A549 (cell line): Measurements from ENCODE around the gene ADPGK. TPM values are rescaled to one million over a fixed set of nuclear protein-coding genes. Genes with fewer than 3 reads are reported as not detected.

Experiments used
- ATAC-seq, 2 experiments: fragments of 200-7000 bp in 1 of 2; fragments of >200 bp in 1 of 2; cut with Nextera tagmentation in 1 of 2; cut with Tn5 transposase in 1 of 2; 3 replicates each; pipeline versions ENCODE4 v1.8.0 to v1.9.1; 2018 to 2020; ENCODE audit warnings: mild to moderate bottlenecking in 1 of 2, moderate library complexity in 1 of 2
- CTCF ChIA-PET: fragments of 300-600 bp; sonication (Branson Sonifier 250); formaldehyde crosslinking; extraction: SDS; loops from one replicate; lab custom pipeline; 2021; ENCODE audit warnings: antibody characterized with exemption, inconsistent platforms; lab: Yijun Ruan, JAX
- POLR2A ChIA-PET: fragments of 350-600 bp; formaldehyde crosslinking; extraction: SDS; loops from one replicate; lab custom pipeline; 2021; ENCODE audit warnings: antibody characterized with exemption, inconsistent platforms; lab: Yijun Ruan, JAX
- DNase-seq, 2 experiments: peaks; one replicate each; pipeline versions ENCODE4 v3.0.0 to v3.0.0-alpha.2; 2011 to 2016; ENCODE audit warnings: low read depth in 1 of 2, low spot score in 1 of 2
- FAIRE-seq: peaks from 2 replicates; lab custom pipeline; 2011; peaks lifted over from hg19 to GRCh38; lab: Jason Lieb, UNC
- H3K27ac ChIP-seq, 2 experiments: fragments of >200 bp; sonication (Bioruptor Twin); formaldehyde crosslinking; 3 replicates each; pipeline ENCODE4 v1.5.1; 2016 to 2017
- H3K4me1 ChIP-seq: fragments of >200 bp; sonication (Bioruptor Twin); formaldehyde crosslinking; 3 replicates; pipeline ENCODE4 v1.6.1; 2016
- H3K4me2 ChIP-seq: fragments of >200 bp; sonication (Bioruptor Twin); formaldehyde crosslinking; 3 replicates; pipeline ENCODE4 v1.6.1; 2016
- H3K4me3 ChIP-seq: fragments of >200 bp; sonication (Bioruptor Twin); formaldehyde crosslinking; 3 replicates; pipeline ENCODE4 v1.5.1; 2016
- H3K9me3 ChIP-seq: fragments of >200 bp; sonication (Bioruptor Twin); formaldehyde crosslinking; 3 replicates; pipeline ENCODE4 v1.6.1; 2016
- BHLHE40 ChIP-seq: IDR thresholded peaks from 2 replicates; pipeline ENCODE4 v1.6.1; 2012; ENCODE audit warnings: low read depth, low read length, inconsistent platforms
- CEBPB ChIP-seq, 2 experiments: fragments of >200 bp in 1 of 2; sonication (Bioruptor Twin) in 1 of 2; formaldehyde crosslinking in 1 of 2; IDR thresholded peaks; 2 replicates each; pipeline ENCODE4 v1.6.1; 2012 to 2016
- CHD4 ChIP-seq: fragments of 200-600 bp; sonication (generic); IDR thresholded peaks from 2 replicates; pipeline ENCODE4 v1.6.1; 2016; ENCODE audit warnings: antibody characterized with exemption, mild to moderate bottlenecking, borderline replicate concordance
- EHF ChIP-seq: fragments of 250-450 bp; sonication (Bioruptor Pico); IDR thresholded peaks from 2 replicates; pipeline ENCODE4 v1.5.0; 2020; ENCODE audit warnings: mild to moderate bottlenecking
- EP300 ChIP-seq, 2 experiments: fragments of >200 bp; sonication (Bioruptor Twin); formaldehyde crosslinking; IDR thresholded peaks; 2 replicates in 1 of 2; 3 replicates in 1 of 2; pipeline ENCODE4 v1.6.1; 2016 to 2017
- GATA3 ChIP-seq: IDR thresholded peaks from 2 replicates; pipeline ENCODE4 v1.6.1; 2012; ENCODE audit warnings: borderline replicate concordance
- HOXB13 ChIP-seq: fragments of 250-450 bp; sonication (Bioruptor Pico); IDR thresholded peaks from 2 replicates; pipeline ENCODE4 v1.5.0; 2020; ENCODE audit warnings: low read depth, mild to moderate bottlenecking, moderate library complexity
- HOXB5 ChIP-seq: fragments of 250-450 bp; sonication (Bioruptor Pico); IDR thresholded peaks from 2 replicates; pipeline ENCODE4 v1.5.0; 2020; ENCODE audit warnings: mild to moderate bottlenecking, moderate library complexity
- NFE2L2 ChIP-seq: fragments of 150-350 bp; conservative IDR thresholded peaks from 2 replicates; pipeline ENCODE4 v1.6.1; 2014; ENCODE audit warnings: low read length
- NPAS2 ChIP-seq: fragments of 250-450 bp; sonication (Bioruptor Pico); IDR thresholded peaks from 2 replicates; pipeline ENCODE4 v1.8.0; 2022; ENCODE audit warnings: mild to moderate bottlenecking, moderate library complexity, borderline replicate concordance
- POLR2AphosphoS2 ChIP-seq: conservative IDR thresholded peaks from 2 replicates; pipeline ENCODE4 v1.6.1; 2012; ENCODE audit warnings: low read length, improper control_type of control experiment, inconsistent platforms
- RAD21 ChIP-seq, 2 experiments: fragments of >200 bp in 1 of 2; sonication (Bioruptor Twin) in 1 of 2; formaldehyde crosslinking in 1 of 2; IDR thresholded peaks in 1 of 2; conservative IDR thresholded peaks in 1 of 2; 2 replicates in 1 of 2; 3 replicates in 1 of 2; pipeline ENCODE4 v1.6.1; 2012 to 2018; ENCODE audit warnings: inconsistent platforms in 1 of 2
- RFX5 ChIP-seq: fragments of 450-650 bp; IDR thresholded peaks from 2 replicates; pipeline ENCODE4 v1.7.1; 2014; ENCODE audit warnings: antibody characterized with exemption, mild to moderate bottlenecking, moderate library complexity
- ZC3H11A ChIP-seq: fragments of 450-650 bp; IDR thresholded peaks from 2 replicates; pipeline ENCODE4 v1.6.1; 2014; ENCODE audit warnings: antibody characterized with exemption, mild to moderate bottlenecking
- ZFP36 ChIP-seq: fragments of 450-650 bp; IDR thresholded peaks from 2 replicates; pipeline ENCODE4 v1.6.1; 2014; ENCODE audit warnings: borderline replicate concordance; ENCODE audit not compliant: partially characterized antibody
- ZNF302 ChIP-seq: fragments of 250-450 bp; sonication (Bioruptor Pico); IDR thresholded peaks from 2 replicates; pipeline ENCODE4 v1.9.0; 2021; ENCODE audit warnings: inconsistent platforms, mild to moderate bottlenecking, moderate library complexity
- ZSCAN20 ChIP-seq: fragments of 250-450 bp; sonication (Bioruptor Pico); IDR thresholded peaks from 2 replicates; pipeline ENCODE4 v1.8.0; 2022; ENCODE audit warnings: mild to moderate bottlenecking, moderate library complexity
- WGBS: methylation state at CpG from one replicate; pipeline ENCODE4 v1.1.6; 2017; ENCODE audit errors: missing lambda C conversion rate; 5-methylcytosine and 5-hydroxymethylcytosine counted together
- polyA plus RNA-seq, 4 experiments: library from polyadenylated mRNA; depleted of rRNA in 3 of 4; stranded (reverse); fragments of >200 nt; fragmentation: RNase III in 1 of 4; extraction: RNeasy Plus Mini Kit Qiagen cat#74134 plus additional on column Dnase treatment in 1 of 4; gene quantifications; 2 replicates in 3 of 4; 3 replicates in 1 of 4; pipeline ENCODE4 v1.2.3, GENCODE V29; 2011 to 2017
- TF ChIP-seq, protein P1 (sequence below): fragments of >200 bp; sonication (Bioruptor Twin); formaldehyde crosslinking; IDR thresholded peaks from 2 replicates; pipeline ENCODE4 v1.6.1; 2016
- TF ChIP-seq, protein P2 (sequence below): fragments of 450-650 bp; IDR thresholded peaks from 2 replicates; pipeline ENCODE4 v1.6.1; 2014; ENCODE audit warnings: antibody characterized with exemption
- TF ChIP-seq, protein P3 (sequence below): fragments of 200-600 bp; sonication (generic); IDR thresholded peaks from 2 replicates; pipeline ENCODE4 v1.6.1; 2016; ENCODE audit warnings: antibody characterized with exemption, mild to moderate bottlenecking, moderate library complexity

Gene ADPGK
- polyA plus RNA-seq, 2 of the 4 experiments (the other 2 are of a cell fraction), result 56.6 to 98.3 TPM

DNA sequence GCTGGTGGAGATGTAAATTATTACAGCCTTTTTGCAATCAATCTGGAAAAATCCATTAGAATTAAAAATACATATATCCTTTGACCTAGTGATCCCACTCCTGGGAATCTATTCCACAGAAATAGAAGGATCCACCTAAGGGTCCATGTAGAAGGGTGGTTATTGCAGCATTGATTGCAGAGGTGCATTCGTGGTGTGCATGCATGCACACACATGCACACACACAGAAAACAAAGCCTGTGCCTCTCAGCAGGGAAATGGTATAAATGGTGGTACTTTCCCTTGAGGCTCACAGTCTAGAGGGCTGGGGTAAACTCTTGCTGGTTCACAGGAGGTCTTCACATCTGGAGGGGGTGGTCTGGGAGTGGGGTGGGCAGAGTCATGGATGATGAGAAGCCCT lies 19.4 kb upstream of the ADPGK start:
- 4% methylated on average over 1 of the region's 1 CpG for WGBS
- ATAC-seq (no peak; a peak in 1 of 6 replicates), DNase-seq (no peak), FAIRE-seq (no peak)
- no peak overlapping the region for H3K4me2 ChIP-seq
- CTCF ChIA-PET, result interaction anchor here (1.1 kb wide), 1 partner anchor 80 kb away, joined by 3 read pairs; no protein-coding TSS in a partner anchor
- H3K4me1 ChIP-seq, result peaks cover 5% of the 10 kb centered on the region; the same call in 1 of the 3 replicates
- no peak overlapping the region for H3K4me3 ChIP-seq
- TF ChIP-seq EHF (no peak), ZC3H11A (no peak), CHD4 (no peak), ZSCAN20 (no peak), EP300 (IDR thresholded peaks at IDR 0.05) (no peak), RFX5 (no peak), CEBPB (IDR thresholded peaks at IDR 0.05) (no peak), ZNF302 (CRISPR knock-in tag) (no peak)
- TF ChIP-seq, protein P1, sequence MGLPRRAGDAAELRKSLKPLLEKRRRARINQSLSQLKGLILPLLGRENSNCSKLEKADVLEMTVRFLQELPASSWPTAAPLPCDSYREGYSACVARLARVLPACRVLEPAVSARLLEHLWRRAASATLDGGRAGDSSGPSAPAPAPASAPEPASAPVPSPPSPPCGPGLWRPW, result no peak
- TF ChIP-seq, protein P2, sequence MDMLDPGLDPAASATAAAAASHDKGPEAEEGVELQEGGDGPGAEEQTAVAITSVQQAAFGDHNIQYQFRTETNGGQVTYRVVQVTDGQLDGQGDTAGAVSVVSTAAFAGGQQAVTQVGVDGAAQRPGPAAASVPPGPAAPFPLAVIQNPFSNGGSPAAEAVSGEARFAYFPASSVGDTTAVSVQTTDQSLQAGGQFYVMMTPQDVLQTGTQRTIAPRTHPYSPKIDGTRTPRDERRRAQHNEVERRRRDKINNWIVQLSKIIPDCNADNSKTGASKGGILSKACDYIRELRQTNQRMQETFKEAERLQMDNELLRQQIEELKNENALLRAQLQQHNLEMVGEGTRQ, result no peak
- H3K27ac ChIP-seq, result no peak overlapping the region
- POLR2A ChIA-PET, result no interaction called here
- no peaks in the 10 kb centered on the region for H3K9me3 ChIP-seq

DNA sequence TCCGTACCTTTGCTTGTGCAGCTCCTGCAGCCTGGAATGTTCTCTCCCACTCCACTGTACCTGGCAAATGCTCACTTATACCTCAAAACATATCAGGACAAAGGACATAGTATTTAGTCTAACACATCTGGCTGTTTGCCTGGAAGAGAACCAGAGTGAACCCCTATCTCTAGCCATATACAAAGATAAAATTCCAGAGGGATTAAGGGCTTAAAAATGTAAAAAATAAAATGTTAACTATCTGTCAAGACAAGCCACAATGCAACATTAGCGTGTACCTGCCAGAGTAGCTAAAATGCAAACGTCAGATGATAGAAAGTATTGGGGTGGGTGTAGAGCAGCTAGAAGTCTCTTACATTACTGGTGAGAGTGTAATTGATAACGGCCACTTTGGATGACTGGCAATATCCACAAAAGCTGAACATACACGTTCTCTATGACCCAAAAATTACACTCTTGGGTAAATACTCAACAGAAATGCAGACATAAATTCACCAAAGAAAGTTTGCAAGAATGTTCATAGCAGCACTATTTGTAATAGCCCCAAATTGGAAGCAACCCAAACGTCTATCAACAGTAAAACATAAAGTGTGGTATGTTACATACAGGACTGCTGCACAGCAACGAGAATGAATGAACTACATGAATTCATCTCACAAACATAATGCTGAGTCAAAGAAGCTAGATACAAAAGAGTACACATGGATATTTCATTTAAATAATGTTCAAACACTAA lies 18.2 kb upstream of the ADPGK start:
- ATAC-seq (no peak), FAIRE-seq (no peak), DNase-seq (no peak)
- Histone ChIP-seq H3K9me3 (no peaks in the 10 kb centered on the region), H3K4me3 (no peak overlapping the region), H3K27ac (no peak overlapping the region), H3K4me2 (no peak overlapping the region), H3K4me1 (peaks cover 12% of the 10 kb centered on the region; the same call in 1 of the 3 replicates)
- CTCF ChIA-PET, result interaction anchor here (1.8 kb wide), 1 partner anchor 9 kb away, joined by 4 read pairs; no protein-coding TSS in a partner anchor
- WGBS, result 40% methylated on average over 7 of the region's 7 CpGs
- TF ChIP-seq RAD21 (conservative IDR thresholded peaks at IDR 0.05 in 1 of 2, IDR thresholded peaks at IDR 0.05 in 1 of 2) (no peak), NFE2L2 (peak; percentile 79), BHLHE40 (no peak), NPAS2 (no peak), GATA3 (no peak)
- POLR2A ChIA-PET, result no interaction called here

DNA sequence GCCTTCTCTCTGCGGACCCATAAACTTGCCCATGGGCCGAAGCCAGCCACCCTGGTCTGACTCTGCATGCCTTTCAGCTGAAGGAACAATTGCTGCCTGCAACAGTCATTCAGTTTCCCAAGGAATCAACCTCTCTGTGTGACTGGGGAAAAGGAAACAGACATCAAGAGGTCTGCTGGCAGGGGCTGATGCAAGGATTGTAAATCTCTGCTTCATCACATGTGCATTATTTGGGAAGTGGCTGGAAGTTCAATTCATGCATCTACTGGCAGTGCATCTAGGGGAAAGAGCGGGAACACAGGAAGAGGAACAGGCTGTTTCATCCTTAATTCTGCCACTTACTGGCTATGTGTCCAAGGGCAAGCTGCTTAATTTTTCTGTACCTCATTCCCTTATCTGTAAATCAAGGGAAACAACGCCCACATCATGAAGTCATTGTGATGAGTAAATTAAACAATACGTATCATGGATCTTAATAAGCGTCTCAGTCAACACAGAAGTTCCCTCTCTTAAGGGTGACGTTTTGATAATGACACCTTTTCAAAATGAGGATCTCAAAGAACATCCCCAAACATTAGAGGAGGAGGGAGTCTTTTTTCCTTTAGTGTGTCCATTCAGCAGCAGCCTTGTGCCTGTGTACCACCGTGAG lies 17.4 kb upstream of the ADPGK start:
- no peak for DNase-seq
- TF ChIP-seq HOXB5 (no peak), RAD21 (conservative IDR thresholded peaks at IDR 0.05 in 1 of 2, IDR thresholded peaks at IDR 0.05 in 1 of 2) (no peak), ZFP36 (no peak), HOXB13 (CRISPR knock-in tag) (no peak), POLR2AphosphoS2 (no peak), ZSCAN20 (no peak)
- TF ChIP-seq, protein P3, sequence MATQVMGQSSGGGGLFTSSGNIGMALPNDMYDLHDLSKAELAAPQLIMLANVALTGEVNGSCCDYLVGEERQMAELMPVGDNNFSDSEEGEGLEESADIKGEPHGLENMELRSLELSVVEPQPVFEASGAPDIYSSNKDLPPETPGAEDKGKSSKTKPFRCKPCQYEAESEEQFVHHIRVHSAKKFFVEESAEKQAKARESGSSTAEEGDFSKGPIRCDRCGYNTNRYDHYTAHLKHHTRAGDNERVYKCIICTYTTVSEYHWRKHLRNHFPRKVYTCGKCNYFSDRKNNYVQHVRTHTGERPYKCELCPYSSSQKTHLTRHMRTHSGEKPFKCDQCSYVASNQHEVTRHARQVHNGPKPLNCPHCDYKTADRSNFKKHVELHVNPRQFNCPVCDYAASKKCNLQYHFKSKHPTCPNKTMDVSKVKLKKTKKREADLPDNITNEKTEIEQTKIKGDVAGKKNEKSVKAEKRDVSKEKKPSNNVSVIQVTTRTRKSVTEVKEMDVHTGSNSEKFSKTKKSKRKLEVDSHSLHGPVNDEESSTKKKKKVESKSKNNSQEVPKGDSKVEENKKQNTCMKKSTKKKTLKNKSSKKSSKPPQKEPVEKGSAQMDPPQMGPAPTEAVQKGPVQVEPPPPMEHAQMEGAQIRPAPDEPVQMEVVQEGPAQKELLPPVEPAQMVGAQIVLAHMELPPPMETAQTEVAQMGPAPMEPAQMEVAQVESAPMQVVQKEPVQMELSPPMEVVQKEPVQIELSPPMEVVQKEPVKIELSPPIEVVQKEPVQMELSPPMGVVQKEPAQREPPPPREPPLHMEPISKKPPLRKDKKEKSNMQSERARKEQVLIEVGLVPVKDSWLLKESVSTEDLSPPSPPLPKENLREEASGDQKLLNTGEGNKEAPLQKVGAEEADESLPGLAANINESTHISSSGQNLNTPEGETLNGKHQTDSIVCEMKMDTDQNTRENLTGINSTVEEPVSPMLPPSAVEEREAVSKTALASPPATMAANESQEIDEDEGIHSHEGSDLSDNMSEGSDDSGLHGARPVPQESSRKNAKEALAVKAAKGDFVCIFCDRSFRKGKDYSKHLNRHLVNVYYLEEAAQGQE, result no peak
- H3K27ac ChIP-seq, result no peak overlapping the region
- no peak overlapping the region for H3K4me3 ChIP-seq
- peaks cover 12% of the 10 kb centered on the region; the same call in 1 of the 3 replicates for H3K4me1 ChIP-seq
- peak; percentile 74 for FAIRE-seq
- POLR2A ChIA-PET, result no interaction called here
- H3K4me2 ChIP-seq, result 0 out of 3 replicates have a peak overlapping the region, but pooled peaks have one; percentile 2
- WGBS, result 48% methylated on average over 8 of the region's 8 CpGs
- H3K9me3 ChIP-seq, result no peaks in the 10 kb centered on the region
- CTCF ChIA-PET, result interaction anchor here (1.3 to 1.8 kb wide), 2 partner anchors 10 to 278 kb away, joined by 3 to 4 read pairs; no protein-coding TSS in a partner anchor
- ATAC-seq, result no peak
